ENCODE data around the gene CD47.
A peak's percentile ranks its signal among the peaks of the same experiment; 100 is the strongest.

The CD47 gene

DNA sequence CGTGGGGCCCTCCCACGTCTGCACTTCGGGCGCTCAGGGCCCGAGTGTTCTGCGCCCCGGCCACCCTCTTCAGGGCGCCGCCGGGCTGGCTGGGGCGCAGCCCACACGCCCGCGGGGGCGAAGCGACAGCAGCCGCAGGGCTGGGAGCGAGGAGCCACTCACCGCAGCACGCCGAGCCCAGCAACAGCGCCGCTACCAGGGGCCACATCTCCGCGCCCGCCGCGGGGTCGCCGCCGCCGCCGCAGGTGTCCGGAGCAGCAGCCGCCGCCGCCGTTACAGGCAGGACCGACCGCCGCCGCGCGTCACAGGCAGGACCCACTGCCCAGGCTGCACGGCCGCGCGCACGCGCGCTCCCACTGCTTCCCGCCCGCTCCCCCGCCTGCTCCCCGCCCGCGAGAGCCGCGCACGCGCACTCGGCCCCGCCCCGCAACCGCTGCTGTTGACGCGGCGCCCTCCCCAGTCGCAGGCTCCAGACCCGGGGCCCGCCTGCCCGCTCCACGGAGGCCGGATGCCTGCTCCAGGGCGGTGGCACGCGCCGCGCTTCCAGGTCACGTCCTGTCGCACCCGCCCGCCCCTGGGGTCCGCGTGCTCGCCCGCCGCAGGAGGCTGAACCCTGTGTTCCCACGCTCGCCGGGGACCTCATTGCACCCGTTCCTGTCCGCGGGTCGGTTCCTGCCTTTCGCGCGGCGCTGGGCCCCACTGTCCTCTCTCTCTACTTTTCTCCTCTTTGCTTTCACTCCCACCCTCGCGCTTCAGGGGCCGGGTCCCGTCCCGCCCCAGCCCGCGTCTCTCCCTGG, at the start of gene CD47:
TSS of gene CD47 (minus strand) at position 331 of the 797 bp plus-strand sequence. CDS start at position 208, 123 bp downstream.
- Histone ChIP-seq H3K27ac (peak within 1 kb of the TSS; percentile 89 to 99 (median 96)), H3K4me3 (peak within 1 kb of the TSS; percentile 65 to 98 (median 94))

DNA sequence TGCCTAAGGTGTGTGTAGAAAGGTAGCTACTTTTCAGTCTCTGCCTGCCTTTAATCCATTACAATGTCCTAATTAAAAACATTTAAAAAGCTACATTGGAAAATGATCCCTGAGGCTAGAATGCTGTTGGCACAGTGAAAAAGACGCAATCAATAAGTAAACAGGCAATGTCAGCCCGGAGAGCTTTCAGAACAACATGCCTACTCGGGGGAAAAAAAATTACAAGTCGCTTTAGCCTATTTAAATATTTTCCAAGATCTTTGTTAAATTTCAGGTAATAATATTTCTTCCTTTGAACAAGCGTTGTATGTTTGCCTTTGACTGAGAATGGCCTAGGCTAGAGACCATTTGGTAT, 46.6 kb upstream of the CD47 start:
- Histone ChIP-seq H3K27ac (no peak overlapping the region), H3K4me3 (no peak overlapping the region)

DNA sequence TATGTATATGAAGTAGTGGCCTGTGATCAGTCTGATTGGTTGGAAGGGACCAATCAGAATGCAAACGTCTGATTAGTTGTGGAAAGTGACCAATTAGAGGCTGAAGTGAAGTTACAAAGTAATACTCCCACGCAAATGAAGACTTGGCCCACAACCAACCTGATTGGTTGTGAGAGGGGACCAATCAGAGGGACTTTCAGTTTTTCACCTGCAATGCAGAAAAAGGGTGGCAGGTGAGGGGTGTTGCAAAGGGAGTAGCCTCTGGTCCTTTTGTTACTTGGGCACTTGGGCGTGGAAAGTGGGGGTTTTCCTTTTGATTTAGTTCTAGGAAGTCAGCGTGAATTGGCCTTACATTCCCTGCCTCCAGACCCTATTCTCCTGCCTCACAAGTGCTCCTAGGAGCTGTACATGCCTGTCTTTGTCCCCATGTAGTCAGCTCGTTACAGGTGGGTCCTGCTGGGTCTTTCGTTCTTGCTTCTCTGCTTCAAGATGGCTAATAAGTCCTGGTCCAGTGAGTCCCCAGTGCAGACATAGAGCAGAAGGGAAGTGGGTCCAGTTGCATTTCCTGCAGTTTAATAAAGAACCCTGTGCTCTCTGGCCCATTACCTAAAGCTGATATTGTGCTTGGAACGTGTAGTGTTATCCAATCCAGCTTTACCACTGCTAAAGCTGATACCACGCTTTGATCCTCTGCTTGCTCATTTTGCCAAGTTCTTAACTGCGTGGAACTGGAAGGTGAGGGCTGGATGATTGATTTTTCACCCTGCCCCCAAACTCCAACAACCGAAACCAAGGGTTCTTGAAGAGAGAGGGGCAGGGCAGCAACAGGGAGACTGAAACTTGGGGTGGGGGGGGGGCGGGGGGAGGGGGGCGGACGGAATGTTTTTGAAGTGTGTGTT, 46.0 kb upstream of the CD47 start:
- Histone ChIP-seq H3K4me3 (no peak overlapping the region), H3K27ac (no peak overlapping the region)

DNA sequence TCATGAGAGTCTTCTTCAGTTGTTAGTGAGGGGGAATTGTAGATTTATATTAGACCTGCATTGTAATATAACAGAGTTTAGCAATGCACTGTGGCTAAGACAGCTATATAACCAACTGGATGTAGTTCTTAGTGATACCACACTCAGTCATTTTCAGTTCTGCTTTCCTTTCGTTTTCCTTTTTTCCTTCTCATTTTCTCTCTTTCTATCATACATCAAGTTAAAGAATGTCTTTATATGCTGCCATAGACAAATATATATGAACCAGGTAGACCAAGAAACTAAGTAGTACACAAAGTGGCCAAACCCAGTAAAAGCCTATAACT, 43.7 kb upstream of the CD47 start:
- Histone ChIP-seq H3K4me3 (no peak overlapping the region), H3K27ac (no peak overlapping the region)

DNA sequence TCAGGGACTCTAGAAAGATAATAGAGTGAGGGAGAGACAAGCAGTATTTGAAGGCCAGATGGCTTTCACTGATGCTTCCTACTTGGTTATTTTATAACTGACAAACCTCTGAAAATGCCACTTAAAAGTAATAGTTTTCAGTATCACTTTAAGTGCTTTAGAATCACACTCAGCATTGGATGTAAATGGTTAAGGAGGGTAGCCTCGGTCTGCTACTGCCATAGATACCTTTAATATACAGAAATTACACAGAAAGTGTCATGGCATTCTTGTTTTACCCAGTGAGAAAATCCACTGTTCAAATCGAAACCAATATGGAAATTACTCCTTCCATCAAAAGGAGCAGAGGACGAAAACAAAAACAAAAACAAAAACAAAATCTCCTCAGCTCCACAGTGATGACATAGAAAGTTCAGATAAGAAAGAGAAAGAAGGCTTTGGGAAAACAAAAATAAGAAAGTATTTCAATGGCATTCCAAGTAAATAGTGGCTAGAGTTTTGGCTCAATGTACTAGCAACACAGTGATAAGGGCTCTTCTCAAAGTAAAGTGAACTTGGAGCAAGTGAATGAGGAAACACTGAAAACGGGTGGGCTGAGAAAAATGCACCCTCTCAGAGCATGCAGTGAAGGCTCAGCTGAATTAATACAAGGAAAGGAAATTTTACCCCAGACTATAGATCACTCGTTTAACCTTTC, 43.2 kb upstream of the CD47 start:
- Histone ChIP-seq H3K27ac (peak overlapping the region in 5 of 21 experiments; percentile 6 to 66 (median 25)), H3K4me3 (no peak overlapping the region)

DNA sequence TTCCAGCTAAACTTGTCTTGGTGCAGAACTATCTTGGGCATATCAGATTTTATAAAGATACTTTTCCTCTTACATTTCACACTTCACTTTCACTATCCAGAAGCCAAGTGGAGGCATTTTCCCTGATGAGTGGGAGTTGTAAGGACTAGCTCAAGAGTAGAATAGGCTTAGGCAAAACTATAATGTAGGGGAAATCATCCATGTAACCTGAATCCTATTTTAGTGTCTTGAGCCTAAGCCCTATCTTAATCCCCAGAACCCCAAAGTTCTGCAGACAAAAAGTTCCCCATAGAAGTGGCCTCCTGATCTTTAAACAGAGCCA, 42.2 kb upstream of the CD47 start:
- H3K27ac ChIP-seq: peak overlapping the region in 11 of 21 experiments; percentile 6 to 81 (median 24)
- H3K4me3 ChIP-seq: no peak overlapping the region

DNA sequence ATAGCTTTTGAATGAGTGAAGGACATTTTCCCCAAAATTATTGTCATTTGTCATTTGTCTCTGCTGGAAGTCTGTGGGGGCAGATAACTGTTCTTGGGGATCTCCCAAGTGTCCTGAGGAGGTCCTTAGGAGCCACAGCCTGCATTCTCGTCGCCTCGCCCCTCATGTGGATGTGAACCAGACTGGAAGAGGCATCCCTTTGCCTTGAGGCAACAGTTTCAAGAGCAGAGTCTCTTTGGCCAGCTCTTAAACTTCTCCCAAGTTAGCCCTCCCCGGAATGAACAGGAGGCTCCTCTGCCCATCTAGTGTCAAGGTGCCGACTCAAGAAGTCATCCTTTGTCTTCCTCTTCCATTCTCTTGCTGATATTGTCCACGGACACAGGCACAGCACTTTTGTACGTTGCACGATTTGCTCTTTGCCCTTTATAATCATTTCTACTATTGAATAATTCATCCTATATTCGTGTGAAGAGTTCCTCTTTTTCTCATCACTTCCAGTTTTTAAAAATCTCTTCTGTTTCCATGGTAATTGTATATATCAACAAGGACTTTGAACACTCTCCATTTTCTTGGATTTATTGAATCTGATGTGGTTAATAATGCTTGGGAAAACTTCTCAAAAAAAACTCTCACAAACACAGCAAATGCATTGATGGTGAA, 40.8 kb upstream of the CD47 start:
- no peak overlapping the region for H3K4me3 ChIP-seq
- peak overlapping the region in 19 of 21 experiments; percentile 15 to 81 (median 68) for H3K27ac ChIP-seq

DNA sequence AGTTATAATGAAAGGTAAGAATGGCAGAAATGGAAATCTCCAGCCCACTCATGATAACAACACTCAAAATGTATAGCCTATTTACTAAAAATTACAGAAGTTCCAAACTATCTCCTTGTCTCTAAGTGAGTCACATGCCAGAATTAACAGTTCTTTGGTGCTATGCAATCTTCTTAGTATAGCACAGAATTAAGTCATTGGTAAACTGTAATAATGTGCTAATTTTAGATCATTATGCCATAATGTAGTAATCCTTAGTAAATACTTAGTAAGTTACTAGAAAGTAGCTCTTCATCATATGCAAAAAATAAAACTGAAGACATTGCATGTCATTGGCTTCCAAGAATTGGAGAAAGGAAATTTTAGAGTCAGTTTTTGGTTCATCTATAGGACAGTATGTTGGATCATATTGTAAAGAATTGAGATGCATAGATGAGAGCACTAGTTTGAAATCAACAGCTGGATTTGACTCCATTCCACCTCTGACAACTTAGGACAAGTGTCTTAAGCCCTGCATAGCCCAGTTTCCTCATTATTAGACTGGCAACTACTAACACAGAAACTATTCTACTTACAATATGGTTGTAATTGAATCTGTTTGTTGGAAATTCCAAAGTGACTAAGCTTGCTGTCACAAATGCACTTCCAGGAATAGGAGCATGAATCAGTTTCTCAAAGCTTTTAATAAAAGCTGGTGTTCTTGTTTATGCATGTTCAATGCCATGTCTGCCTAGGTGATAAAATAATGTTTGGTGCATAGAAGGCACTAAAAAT, 40.1 kb upstream of the CD47 start:
- Histone ChIP-seq H3K4me3 (no peak overlapping the region), H3K27ac (peak overlapping the region in 16 of 21 experiments; percentile 58 to 81 (median 72))

DNA sequence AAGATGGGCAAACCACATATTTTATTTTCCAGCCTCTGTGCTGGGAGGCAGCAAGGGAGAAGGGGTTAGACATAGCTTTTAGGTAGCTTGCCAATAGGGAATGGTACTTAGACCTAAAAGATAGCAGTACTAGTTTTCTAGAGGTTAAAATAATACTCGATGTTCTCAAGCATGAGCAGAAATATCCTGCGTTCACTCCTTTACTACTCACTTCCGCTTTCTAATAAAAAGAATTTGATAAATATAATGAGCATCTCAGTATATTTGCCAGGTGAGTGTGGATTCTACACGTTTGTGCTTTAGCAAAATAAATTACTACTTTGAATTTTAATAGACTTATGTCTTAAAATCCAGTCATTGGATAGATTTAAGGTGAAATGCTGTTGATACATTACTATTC, 39.4 kb upstream of the CD47 start:
- Histone ChIP-seq H3K4me3 (no peak overlapping the region), H3K27ac (peak overlapping the region in 5 of 21 experiments; percentile 24 to 75 (median 40))

DNA sequence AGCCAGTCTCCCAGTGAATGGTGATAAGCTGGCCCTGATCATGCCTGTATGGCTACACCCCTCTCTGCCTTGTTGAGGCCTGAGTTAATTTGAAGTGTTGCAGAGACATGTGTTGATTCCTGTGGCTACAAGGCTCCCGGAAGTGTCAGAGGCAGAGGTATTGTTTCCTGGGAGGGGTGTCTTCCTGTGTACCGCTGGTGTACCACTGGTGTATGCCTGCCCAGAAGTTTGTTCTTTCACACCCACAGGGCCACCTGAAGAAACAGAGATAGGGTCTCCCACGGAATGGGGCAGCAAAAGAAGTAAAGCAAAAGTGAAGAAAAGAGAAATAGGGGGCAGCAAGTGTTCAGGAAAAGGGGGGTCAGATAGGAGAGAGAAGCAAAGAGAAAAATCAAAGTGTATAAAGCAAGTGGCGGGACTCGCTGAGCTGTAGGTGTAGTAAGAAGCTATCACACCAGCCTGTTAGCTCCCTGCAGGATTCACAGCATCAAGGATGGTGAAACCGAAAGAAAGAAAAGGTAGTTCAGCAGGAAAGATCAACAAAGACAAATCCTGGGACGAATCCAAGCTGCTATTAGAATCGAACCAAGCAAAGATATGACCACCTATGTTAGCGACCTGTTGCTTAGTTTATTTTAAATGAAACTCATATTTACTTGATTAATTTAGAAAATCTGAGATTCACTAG, 36.6 kb upstream of the CD47 start:
- H3K4me3 ChIP-seq: no peak overlapping the region
- peak overlapping the region in 12 of 21 experiments; percentile 2 to 88 (median 62) for H3K27ac ChIP-seq

DNA sequence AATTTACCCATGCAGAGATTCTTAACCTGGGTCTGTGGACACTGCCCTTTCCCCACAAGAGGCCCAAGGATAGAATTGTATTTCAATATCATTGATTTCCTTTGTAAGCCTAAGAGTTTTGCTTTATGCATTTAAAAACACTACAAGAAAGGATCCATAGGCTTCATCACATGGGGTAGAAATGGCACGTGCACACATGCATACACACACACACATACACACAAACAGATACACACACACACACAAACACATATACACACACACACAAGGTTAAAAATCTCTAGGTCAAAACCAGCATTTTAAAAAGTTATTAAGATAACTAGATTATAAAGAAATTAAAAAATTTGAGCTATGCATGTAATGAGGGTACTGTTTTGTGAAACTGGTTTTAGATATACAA, 35.5 kb upstream of the CD47 start:
- H3K4me3 ChIP-seq: peak overlapping the region in 1 of 7 experiments; percentile 1
- peak overlapping the region in 10 of 21 experiments; percentile 19 to 88 (median 61) for H3K27ac ChIP-seq

DNA sequence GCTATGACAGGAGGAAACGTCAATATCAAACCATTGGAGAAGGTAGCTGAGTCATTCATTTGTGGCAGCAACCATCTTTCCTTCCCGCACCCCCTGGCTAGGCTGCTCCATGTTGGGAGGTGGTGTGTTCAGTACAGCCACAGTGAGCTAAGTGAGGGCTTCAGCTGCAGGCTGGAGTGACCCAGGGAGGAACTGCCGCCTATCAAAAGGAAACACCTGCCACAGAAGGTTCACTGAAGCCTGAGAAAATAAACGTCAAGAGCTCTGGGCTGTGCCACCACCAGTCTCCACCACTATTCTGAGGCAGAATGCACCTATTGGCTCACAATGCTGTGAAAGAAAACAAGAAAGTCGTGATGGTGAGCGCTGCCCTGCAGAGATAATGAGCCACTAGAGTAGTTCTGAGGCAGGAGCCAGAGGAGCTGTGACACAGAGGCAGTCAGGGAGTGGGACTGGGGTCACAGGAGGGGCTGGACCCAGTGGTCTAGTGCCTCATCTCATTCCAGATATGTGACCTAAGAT, 34.8 kb upstream of the CD47 start:
- H3K4me3 ChIP-seq: peak overlapping the region in 1 of 7 experiments; percentile 1

DNA sequence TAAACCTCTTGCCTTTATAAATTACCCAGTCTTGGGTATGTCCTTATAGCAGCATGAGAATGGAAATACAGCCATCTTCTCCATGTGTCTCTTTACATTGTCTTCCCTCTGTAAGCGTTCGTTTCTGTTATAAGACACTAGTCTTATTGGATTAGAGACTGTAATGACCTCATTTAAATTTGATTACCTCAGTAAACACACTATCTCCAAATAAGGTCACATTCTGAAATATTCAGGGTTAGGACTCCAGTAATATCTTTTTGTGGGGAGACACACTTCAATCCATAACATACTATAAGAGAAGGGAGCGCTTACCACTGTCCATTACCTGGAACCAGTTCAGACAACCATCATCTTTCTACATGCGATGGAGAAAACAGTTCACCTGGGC, 34.3 kb upstream of the CD47 start:
- peak overlapping the region in 14 of 21 experiments; percentile 19 to 88 (median 68) for H3K27ac ChIP-seq
- peak overlapping the region in 1 of 7 experiments; percentile 1 for H3K4me3 ChIP-seq

More for the DNA sequence above, 34.8 kb upstream of the CD47 start:
- peak overlapping the region in 14 of 21 experiments; percentile 19 to 88 (median 67) for H3K27ac ChIP-seq

DNA sequence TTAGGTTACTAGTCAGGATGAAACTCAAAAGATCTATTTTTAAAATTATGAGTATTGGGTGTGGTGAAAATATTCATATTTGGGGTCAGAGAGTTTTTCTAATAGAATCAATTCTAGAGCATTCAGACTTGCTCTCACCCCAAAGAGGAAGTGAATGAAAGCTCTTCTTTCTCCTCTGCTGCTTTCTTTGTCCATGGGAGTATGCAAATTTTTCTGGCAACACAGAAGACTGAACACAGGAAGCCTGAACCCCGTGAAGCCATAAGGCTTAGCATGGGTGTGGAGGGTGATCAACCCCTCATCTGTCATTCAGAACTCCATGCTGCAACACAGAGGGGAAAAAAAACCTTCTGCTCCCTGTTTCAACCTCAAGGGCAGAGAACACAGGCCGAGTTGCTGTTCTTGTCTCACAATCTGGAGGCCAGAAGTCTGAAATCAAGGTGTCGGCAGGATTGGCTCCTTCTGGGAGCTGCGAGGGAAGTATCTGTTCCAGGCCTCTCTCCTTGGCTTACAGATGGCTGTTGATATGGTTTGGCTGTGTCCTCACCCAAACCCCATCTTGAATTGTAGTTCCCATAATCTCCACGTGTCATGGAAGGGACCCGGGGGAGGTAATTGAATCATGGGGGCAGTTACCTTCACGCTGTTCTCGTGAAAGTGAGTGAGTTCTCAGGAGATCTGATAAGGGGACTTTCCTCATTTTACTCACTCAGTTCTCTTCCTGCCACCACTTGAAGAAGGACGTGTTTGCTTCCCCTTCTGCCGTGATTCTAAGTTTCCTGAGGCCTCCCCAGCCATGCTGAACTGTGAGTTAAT, 33.7 kb upstream of the CD47 start:
- Histone ChIP-seq H3K4me3 (no peak overlapping the region), H3K27ac (peak overlapping the region in 18 of 21 experiments; percentile 15 to 88 (median 62))

DNA sequence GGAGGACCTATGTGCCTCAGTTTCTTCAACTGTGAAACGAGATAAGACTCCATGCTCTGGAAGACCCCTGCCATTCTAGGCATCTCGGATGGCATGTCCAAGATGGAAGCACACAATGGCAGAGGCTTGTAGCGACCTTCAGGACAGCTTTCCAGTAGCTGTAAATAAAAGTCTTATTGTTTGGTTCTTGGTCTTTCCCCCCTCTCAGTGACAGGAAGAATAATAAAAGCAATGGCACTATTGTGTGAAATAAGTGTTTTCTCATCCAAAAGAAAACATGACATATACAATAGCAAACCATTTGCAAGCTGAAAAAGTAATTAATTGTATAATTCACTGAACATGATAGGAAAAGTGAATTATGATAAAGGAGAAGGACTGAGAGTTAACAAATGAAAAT, 32.5 kb upstream of the CD47 start:
- no peak overlapping the region for H3K4me3 ChIP-seq
- peak overlapping the region in 3 of 21 experiments; percentile 77 to 88 (median 87) for H3K27ac ChIP-seq

DNA sequence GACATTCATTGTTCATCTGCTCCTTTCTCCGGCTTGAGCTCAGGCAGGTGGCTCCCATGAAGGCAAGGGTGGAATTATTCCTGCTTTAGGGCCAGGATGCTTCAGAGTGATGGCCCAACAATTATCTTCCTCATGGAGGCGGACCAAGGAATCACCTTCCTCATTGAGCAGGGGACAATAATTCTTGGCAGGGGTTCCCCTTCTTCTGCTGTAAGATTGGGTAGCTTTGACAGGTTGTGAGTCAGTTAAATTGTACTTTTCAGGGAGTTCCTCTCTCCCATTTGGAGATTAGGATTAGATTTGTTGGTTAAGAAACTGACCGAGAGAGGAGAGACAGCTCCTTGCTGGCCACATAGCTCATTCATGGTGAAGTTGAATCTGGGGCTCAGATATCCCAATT, 31.4 kb upstream of the CD47 start:
- H3K27ac ChIP-seq: no peak overlapping the region

DNA sequence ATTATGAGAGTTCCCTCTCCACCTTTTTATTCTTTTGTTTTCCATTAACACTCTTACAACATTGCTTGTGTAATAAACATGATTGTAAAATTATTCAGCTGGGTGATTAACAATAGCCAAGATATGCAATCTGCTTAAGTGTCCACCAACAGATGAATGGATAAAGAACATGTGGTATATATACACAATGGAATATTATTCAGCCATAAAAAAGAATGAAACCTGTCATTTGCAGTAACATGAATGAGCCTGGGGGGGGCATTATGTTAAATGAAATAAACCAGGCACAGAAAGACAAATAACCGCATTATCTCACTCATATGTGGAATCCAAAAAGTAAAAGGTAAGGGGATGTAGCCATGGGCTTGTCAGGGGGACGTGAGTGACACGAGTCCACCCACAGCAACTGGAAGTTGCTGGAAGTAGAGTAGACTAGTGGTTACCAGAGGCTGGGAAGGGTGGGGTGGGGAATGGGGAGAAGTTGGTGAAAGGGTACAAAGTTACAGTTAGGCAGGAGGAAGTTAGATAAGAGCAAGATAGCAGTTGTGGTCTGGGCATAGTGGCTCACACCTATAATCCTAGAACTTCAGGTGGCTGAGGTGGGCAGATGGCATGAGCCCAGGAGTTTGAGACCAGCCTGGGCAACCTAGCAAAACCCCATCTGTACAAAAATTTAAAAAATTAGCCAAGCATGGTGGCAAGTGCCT, 28.7 kb upstream of the CD47 start:
- H3K4me3 ChIP-seq: no peak overlapping the region
- H3K27ac ChIP-seq: no peak overlapping the region

More for the DNA sequence above, 31.4 kb upstream of the CD47 start:
- H3K4me3 ChIP-seq: no peak overlapping the region

Measured in skin epidermis (tissue), 12 donors.